KOPT-K1 (cell line): ENCODE measurements around the gene LIPA.
"Not testable (repeated sequence)": the region's sequence is repeated elsewhere in the genome, so short reads cannot be mapped to it uniquely, and the experiment has no call there.

ENCODE experiments used
- H3K27ac ChIP-seq: fragments of 200-600 bp; sonication (generic); 2 replicates; pipeline ENCODE4 v1.5.1; 2016; ENCODE audit warnings: antibody characterized with exemption, mild to moderate bottlenecking, low read depth, low read length; ENCODE audit not compliant: poor library complexity, severe bottlenecking
- H3K36me3 ChIP-seq: fragments of 200-600 bp; sonication (generic); 2 replicates; pipeline ENCODE4 v1.5.1; 2017; ENCODE audit warnings: antibody characterized with exemption, mild to moderate bottlenecking, low read length, moderate library complexity; ENCODE audit not compliant: insufficient read depth
- H3K9me3 ChIP-seq: fragments of 200-600 bp; sonication (generic); 2 replicates; pipeline ENCODE4 v1.5.1; 2017; ENCODE audit warnings: antibody characterized with exemption, low read length, mild to moderate bottlenecking; ENCODE audit not compliant: insufficient read depth, poor library complexity, severe bottlenecking

Gene LIPA

DNA sequence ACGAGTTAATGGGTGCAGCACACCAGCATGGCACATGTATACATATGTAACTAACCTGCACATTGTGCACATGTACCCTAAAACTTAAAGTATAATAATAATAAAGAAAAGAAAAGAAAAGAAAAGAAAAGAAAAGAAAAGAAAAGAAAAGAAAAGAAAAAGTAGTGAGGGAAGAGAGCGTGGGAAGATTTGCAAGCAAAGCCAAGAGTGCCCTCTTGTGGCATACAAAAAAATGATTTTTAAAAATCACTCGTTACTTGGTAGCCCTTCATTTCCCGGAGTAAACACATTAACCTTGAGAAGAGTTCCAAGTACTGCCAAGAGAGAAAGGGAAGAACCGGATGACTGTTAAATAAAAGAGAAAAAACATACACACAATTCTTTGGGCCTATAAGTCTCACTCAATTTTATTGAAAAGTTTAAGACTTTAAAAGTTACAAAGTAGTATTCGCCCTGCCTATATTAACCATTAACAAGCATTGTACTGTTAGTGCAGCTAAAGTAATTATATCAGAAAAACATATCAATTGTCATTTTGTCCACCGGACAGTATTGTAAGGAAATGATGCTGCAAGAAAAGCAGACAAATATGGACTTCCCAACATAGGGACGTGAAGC, 38.3 kb downstream of the LIPA start:
- H3K9me3 ChIP-seq: no peaks in the 10 kb centered on the region
- no peak overlapping the region for H3K27ac ChIP-seq
- 0 out of 2 replicates have a peak, but pooled peaks cover 5% of the 10 kb centered on the region for H3K36me3 ChIP-seq

- H3K36me3 ChIP-seq: 0 out of 2 replicates have a peak, but pooled peaks cover 5% of the 10 kb centered on the region
- no peak overlapping the region for H3K27ac ChIP-seq
- no peaks in the 10 kb centered on the region for H3K9me3 ChIP-seq
These were observed 40.7 kb downstream of the LIPA start for GRCh38 chr10:89210794-89211425.

DNA sequence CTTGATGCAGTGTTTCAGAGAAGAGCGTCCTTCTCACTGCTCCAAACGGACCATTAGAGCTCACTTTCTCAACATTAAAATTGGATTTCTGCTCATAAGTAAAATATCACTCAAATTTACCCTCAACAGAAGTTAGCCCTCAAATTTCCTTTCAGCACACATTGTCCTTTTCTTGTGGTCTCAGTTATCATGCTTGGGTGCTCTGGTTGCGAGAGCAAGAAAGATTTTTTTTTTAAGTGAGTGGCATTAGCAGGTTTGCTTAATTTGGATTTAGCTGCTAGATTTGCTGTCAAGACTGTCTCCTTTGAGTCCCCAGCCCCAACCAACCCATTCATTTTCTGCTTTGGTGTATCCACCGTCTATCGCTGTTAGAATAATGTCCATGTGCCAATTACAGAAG, 41.9 kb downstream of the LIPA start:
- H3K36me3 ChIP-seq: no peaks in the 10 kb centered on the region
- H3K9me3 ChIP-seq: no peaks in the 10 kb centered on the region
- H3K27ac ChIP-seq: no peak overlapping the region

- no peaks in the 10 kb centered on the region for H3K36me3 ChIP-seq
- H3K9me3 ChIP-seq: no peaks in the 10 kb centered on the region
- no peak overlapping the region for H3K27ac ChIP-seq
These were observed 43.6 kb downstream of the LIPA start for GRCh38 chr10:89207801-89208551.

DNA sequence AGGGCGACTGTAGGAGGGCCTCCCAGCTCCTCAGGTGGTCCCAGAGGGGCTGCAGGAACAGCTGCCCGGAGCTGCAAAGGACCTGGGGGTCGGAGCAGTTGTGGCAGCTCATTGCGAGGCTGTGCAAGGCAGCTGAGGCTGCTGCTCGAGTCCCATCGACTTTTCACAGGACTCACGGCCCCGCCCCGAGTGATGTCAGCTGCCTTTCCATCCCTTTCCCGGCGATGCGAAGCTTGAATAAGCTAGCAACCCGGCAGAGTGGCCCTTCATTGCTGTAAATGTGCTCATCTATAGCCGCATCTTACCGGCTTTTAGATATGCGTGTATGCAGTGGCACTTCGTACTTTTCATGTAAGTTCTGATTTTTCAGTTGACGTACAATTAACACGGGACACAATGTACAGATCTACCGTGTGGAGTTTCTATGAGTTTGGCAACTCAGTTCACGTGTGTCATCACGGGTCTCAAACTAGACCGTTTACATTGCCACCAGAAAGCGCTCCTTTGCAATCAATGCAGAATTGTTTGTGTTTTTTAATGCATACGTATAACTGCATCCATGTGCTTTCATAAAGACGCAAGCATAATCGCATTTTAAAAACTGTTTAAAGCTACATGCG, 44.3 kb downstream of the LIPA start, which contains the start of gene CH25H:
Gene CH25H (minus strand): TSS at position 137 of the 620 bp plus-strand sequence. CDS start 25 bp downstream, at position 112.
- H3K36me3 ChIP-seq: no peaks in the 10 kb centered on the region
- H3K27ac ChIP-seq: no peak within 1 kb of the TSS
- H3K9me3 ChIP-seq: no peaks in the 10 kb centered on the region

GRCh38 chr10:89206402-89207180, 45.0 kb downstream of the LIPA start:
- no peaks in the 10 kb centered on the region for H3K36me3 ChIP-seq
- H3K27ac ChIP-seq: no peak overlapping the region
- no peaks in the 10 kb centered on the region for H3K9me3 ChIP-seq

DNA sequence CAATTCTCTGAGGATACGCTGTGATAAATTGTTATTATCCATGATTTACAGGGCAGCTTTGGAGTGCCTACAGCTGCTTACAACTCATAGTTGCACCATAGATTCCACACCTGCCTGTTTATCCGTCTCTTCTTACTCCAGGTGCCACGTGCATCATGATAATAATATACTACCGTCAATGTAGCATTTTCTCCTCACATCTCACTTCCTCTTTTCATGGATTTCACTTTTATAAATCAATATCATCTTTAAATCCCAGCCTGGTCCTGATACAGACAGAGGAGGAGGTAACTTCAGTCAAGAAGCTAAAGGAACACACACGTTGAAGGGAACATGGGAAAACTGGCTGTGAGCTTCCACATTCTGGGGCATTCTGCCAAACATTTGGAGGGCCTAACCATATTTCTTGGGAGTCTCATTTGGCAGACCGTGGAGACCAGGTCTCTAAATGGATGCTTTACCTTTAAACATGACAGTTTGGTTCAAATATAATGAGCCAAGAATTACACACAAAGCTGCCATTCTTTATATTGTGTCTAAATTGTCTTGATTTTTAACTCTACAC, 46.9 kb downstream of the LIPA start:
- H3K9me3 ChIP-seq: no peaks in the 10 kb centered on the region
- H3K36me3 ChIP-seq: no peaks in the 10 kb centered on the region
- H3K27ac ChIP-seq: no peak overlapping the region

DNA sequence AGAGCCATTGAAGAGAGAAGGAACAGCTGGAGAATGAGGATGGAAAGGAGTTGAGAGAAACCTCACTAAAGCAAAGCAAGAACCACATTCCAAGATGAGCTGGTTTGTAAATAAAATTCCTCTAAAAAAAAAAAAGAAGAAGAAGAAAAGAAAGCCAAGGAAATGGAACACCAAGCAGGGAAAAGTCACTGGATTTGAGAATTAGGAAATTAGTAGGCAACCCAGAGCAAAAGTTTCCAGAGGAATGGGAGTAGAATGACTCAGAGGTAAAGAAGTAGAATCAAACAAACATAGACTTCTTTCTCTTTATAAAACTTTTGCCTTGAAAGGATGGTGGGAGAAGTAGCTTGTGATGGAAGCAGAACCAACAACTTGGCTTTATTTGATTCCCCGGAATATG, 48.3 kb downstream of the LIPA start:
- H3K36me3 ChIP-seq: no peaks in the 10 kb centered on the region
- H3K9me3 ChIP-seq: no peaks in the 10 kb centered on the region
- H3K27ac ChIP-seq: no peak overlapping the region

DNA sequence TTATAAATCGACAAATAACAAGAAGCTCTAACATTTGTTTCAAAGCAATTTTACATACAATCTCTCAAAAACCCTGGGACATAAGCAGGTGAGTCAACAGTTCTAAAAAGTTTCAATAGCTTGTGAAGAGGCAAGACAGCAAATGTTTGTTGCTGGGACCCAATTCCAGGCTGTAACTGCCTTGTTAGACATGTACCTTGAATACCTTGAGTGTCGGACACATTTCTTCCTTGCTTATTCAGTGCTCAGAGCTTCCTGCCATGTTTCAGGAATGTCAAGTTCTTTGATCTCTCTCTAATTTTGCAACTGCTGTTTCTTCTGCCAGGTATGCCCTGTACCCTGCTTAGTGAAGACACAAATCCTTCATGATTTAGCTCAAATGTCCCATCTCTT, 49.5 kb downstream of the LIPA start:
- Histone ChIP-seq H3K36me3 (no peaks in the 10 kb centered on the region), H3K27ac (no peak overlapping the region), H3K9me3 (no peaks in the 10 kb centered on the region)

DNA sequence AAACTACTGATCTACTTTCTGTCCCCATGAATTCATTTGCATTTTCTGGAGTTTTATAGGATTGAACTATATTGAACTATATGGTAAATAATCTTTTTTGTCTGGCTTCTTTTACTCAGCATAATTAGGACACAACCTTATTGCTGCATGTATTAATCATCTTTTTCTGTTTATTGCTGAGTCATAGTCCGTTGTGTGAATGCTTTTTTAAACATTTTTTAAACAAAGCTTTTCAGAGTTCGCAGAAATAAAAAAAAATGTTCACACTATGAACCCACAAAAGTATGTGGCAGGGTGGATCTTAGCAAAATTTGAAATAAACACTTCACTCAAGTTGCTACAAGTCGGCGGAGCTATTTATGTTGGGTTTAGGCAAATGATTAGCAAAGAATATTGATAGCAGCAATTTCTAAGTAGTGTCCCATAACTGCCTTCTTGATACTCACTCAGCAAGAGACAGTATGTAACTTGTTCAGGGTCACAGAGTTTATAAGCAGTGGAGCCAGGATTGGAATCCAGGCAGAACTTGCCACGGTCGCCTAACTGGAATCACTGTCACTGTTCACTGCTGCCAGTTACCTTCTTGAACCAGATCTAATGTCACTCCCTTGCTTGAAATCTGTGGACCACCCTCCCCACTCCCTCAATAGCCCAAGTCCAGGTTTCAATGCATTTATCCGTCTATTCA, 50.1 kb downstream of the LIPA start:
- no peak overlapping the region for H3K27ac ChIP-seq
- no peaks in the 10 kb centered on the region for H3K36me3 ChIP-seq
- no peaks in the 10 kb centered on the region for H3K9me3 ChIP-seq

GRCh38 chr10:89197473-89197872, 54.1 kb downstream of the LIPA start:
- H3K27ac ChIP-seq: no peak overlapping the region
- no peaks in the 10 kb centered on the region for H3K36me3 ChIP-seq
- H3K9me3 ChIP-seq: no peaks in the 10 kb centered on the region

DNA sequence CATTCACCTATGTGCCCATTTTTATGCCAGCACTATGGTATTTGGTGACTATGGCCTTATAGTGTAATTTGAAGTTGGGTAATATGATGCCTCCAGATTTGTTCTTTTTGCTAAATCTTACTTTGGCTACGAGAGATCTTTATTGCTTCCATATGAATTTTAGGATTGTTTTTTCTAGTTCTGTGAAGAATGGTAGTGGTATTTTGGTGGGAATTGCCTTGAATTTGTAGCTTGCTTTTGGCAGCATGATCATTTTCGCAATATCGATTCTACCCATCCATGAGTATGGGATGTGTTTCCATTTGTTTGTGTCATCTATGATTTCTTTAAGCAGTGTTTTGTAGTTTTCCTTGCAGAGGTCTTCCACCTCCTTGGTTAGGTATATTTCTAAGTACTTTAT, 60.3 kb downstream of the LIPA start:
- not testable (repeated sequence) for H3K36me3 ChIP-seq, H3K27ac ChIP-seq, H3K9me3 ChIP-seq

- no peaks in the 10 kb centered on the region for H3K9me3 ChIP-seq
These were observed 62.3 kb downstream of the LIPA start for GRCh38 chr10:89189211-89189734.

GRCh38 chr10:89185658-89186057, 65.9 kb downstream of the LIPA start:
- Histone ChIP-seq H3K36me3 (no peaks in the 10 kb centered on the region), H3K9me3 (no peaks in the 10 kb centered on the region), H3K27ac (no peak overlapping the region)

More at GRCh38 chr10:89189211-89189734, 62.3 kb downstream of the LIPA start:
- H3K36me3 ChIP-seq: no peaks in the 10 kb centered on the region
- no peak overlapping the region for H3K27ac ChIP-seq
